Amniotic epithelial cell (primary cell): ENCODE measurements around the gene RGS18.
"Not testable (repeated sequence)": the region's sequence is repeated elsewhere in the genome, so short reads cannot be mapped to it uniquely, and the experiment has no call there.

Experiments used
- DNase-seq: peaks from one replicate; pipeline ENCODE4 v3.0.0-alpha.2; 2010; ENCODE audit warnings: low read depth

Gene RGS18, protein sequence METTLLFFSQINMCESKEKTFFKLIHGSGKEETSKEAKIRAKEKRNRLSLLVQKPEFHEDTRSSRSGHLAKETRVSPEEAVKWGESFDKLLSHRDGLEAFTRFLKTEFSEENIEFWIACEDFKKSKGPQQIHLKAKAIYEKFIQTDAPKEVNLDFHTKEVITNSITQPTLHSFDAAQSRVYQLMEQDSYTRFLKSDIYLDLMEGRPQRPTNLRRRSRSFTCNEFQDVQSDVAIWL

DNA sequence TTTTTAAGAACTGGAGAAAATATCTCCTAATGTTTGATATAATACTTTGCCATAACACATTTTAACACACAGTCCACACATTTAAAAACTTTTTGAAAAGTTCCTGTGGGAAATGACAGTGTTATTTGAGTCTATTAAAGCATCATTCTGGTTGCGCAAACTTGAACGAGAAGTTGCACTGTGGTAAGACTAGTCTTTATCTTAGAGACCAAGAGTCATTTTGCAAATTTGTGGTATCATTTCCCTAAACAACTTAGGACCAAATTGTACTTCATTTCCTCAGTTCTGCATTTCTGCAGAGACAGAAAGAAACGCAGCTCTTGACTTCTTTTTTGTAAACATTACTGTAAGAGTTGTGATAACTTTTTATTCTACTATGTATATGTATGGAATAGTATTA is at the start of gene RGS18:
Gene RGS18, plus strand, starts transcription at position 282 of the 400 bp plus-strand sequence. CDS start 176 bp downstream, outside the sequence.
- peak; percentile 79 for DNase-seq

DNA sequence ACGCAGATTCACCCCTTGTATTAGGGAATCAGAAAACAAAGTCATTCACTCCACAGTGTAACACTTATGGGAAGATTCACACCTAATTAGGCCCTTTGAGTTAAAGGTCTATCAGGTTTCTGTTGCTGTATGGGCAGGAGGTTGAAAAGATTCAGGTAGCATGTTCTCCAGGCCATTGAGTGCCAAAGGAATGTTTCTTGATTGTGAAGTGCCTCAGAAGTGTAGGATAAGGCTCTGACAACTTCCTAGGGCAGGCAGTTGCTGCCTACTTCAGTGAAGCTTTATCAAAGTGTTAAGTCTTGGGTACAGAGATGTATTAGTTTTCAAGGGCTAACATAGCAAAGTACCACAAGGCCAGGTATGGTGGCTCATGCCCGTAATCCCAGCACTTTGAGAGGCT is 48.7 kb upstream of the RGS18 start:
- DNase-seq = no peak

DNA sequence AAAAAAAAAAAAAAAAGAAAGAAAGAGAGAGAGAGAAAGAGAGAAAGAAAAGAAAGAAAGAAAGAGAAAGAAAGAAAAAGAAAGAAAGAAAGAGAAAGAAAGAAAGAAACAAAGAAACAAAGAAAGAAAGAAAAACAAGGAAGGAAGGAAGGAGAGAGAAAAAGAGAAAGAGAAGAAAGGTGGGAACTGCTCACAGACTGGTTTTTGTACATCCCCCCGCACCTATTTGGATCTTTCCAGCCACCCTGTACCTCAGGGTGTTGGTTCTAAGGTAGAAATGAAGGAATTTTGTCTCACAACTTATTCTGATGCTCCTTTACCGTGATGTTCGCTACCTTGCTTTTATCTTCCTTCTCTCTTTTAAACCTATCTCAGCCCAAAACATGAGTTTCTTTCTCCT is 43.3 kb upstream of the RGS18 start:
- no peak for DNase-seq

DNA sequence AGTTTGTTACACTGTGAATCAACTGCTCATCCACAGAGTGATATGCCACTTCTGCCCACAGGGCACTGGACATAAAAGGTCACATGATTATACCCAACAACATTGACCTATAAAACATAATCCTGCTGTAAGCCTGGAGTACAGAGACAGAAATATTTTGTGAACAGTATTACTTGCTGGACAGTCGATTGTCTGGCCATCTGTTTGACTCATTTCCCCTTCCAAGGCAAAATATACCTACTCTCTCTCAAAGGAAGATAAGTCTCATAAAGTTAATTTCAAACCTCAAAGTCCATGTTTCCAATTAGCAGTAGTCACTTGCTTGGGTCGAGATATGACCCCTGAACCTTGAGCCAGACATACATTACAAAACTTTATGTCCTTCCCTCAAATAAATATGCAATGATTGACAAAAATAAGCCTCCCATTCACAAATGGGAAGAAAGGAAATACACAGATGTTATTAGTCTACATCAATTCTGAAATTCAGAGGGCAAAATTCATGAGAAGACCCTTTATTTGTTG is 39.3 kb upstream of the RGS18 start:
- no peak for DNase-seq

DNA sequence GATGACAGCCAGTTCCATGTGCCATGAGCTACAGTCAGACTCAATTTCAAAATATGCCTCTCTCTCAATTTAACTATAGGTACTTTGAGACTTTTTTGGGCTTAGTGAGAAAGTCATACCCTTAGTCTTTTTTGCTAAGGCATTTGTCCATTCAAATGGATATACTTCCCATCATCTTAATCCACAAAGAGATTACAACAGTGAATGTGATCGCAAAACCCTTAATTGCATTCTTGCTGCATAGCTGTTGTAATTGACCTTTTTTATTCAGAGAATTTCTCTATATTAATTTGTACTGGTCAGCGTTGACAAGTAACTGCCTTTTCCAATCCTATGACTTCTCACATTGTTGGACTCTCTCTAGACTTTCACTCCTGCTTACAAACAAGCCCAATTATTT is 38.6 kb upstream of the RGS18 start:
- no peak for DNase-seq

DNA sequence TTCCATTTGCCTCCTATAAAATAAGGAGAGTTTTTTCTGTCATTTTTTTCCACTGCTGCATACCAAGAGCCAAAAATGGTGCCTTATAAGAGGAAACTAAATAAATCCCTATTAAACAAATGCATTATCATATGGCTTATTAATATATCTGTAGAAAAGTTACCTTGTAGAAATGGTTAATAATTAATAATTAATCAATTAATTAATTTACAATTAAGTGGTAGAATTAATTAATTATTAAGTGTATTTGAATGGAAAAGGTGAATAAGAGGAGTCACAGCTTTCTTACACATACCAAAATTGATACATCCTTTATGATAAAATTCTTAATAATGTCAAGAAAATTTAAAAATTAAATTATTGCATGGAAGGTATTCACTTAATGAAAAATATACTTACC is 35.6 kb upstream of the RGS18 start:
- DNase-seq = no peak

DNA sequence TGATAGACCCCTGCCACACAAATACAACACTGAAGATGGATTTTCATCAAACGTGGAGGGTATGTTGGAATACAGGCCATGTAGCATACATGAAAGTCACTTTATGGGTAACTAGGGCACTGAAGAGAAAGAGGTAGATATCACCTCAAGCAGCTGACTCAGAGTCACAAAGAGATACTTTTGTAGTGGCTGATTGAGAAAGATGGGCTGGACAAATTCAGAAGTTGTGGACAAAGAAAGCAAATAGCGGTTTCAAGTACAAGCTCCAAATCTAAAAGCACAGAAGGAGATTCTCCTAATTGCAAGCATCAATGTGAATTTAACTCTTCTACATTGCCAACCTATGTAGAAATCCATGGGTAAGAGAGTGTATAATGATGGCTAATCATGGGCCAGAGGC is 35.0 kb upstream of the RGS18 start:
- no peak for DNase-seq

DNA sequence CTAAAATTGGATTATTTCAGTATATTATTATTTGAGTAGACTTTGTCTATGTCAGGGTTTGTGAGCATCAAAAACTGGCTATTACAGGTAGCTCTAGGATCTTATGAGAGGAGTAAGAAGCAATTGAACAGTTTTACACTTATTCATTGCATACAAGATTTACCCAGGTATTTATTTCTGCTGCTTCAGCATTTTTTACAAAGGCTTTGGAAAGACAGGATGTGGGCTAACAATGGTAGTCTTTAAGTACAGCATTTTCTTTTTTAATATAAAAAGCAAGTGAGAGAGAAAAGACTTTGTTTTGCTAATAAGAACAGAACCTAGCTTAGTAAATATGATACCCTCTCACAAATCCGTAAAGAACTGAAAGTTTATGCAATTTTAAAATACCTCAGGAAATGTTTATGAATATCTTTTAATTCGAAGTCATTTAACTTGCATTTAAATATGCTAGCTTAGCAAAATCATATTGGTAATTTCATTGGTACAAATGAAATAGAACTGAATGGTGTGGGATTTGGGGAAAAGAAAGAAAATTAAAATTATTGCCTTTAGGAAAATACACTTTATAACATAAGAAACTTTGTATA is 32.1 kb upstream of the RGS18 start:
- no peak for DNase-seq

DNA sequence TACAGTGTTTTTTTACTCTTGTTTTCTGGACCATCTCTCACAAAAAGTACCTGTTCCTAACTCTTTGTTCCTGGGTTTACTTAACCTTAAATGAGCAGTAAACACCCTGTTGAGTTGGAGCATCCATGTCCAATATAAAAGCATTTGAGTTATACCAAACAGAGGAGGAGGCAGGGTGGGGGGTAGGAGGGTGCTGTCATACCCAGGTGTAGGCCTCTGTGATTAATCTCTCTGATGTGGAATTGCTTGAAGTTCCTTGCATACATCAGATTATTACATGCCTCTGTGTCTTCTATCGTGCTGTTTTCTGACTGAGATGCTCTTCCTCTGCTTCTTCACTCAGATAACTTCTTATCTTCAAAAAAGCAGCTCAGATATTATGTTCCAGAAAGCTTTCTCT is 28.1 kb upstream of the RGS18 start:
- no peak for DNase-seq

DNA sequence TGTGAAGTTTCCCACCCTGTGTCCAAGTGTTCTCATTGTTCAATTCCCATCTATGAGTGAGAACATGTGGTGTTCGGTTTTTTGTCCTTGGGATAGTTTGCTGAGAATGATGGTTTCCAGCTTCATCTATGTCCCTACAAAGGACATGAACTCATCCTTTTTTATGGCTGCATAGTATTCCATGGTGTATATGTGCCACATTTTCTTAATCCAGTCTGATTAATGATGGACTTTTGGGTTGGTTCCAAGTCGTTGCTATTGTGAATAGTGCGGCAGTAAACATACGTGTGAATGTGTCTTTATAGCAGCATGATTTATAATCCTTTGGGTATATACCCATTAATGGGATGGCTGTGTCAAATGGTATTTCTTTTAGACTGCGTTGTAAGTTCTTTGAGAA is 27.4 kb upstream of the RGS18 start:
- not testable (repeated sequence) for DNase-seq

DNA sequence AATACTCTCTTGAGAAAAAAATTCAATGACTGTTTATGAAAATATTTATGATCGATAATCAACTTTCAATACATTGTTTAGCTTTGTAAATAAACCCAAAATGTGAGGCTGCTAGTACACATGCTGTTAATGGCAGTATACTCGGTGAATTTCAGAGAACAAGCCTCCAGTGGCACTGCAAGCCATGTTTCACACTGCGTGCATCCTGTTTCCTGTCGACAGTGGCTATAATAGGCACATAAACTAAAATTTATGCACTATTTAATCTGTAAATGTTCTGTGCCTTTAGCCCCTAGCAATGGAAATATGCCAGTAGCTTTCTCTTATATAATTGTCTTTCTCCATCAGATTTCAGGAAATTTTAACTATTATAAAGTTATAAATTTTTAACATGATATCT is 26.3 kb upstream of the RGS18 start:
- no peak for DNase-seq

DNA sequence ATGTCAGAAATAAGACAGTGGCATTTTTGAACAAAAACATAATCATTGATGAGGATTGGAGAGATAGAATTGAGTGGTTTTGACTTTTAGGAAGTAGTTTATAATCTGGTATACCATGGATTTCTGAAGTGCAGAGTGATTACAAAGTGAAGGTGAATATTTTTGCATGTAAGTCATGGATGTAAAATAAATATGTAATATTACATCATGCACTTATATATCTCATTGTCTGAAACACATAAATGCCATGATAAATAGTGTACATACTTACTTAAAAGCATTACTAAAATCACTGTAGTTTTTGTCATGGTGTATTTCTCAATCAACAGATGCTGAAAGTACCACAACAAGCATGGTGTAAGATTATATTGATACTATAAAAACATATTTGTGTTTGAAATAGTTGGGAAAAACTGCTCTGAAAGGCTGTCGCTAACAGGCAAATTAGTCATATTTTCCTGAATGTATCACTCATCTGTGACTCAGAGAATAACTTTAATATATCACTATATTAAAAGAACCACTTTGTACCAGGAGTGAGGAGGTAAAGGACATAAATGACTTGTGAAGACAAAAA is 24.8 kb upstream of the RGS18 start:
- DNase-seq = peak; percentile 25

DNA sequence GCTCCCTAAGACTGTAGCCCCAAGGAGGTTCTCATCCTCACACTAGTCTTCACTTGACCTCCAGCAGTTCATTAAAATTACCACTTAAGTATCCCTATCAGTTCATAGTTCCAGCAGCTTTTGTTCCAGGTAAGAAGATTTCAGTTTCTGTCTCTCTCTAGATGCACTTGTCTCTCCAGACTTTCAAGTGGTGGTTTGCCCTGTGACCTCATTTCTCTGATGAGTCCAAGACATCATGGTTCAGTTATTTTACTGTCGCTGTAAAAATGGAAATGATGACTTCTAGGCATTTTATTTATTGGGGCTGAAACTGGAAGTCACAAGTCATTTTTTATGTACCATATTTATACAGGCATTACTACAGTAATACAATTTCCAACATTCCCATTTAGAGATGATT is 17.9 kb upstream of the RGS18 start:
- DNase-seq = no peak

DNA sequence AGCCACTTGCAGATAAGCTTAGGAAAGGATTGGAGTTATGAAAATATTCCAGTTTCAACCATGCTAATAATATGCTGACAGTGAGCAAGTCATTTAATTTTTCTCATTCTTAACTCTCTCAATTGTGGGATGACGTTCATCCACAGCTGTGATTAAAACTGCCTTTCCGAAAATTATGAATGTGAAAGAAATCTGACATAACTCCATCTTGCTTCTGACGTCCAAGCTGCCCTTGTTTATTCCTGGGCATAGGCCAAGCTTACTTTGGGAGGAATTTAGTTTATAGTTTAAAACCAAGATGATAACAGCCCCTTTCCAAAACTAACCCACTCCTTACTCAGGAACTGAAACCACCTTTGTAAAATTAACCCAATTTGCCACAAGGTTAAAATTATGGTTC is 11.0 kb upstream of the RGS18 start:
- no peak for DNase-seq

DNA sequence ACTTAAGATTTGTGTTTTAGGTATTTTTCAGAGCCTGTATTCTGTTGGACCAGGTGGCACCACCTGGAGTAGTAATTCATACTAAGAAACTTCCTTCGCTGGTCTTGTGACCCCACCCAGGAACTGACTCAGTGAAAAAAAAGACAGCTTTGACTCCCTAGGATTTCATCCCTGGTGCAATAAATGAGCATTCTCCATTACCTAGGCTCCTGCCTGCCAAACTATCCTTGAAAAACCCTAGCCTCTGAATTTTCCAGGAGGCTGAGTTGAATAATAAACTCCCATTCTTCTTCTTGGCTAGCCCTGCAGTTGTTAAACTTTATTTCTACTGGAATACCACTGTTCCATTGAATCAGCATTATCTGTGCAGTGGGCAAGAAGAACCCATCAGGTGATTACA is 10.6 kb upstream of the RGS18 start:
- no peak for DNase-seq

DNA sequence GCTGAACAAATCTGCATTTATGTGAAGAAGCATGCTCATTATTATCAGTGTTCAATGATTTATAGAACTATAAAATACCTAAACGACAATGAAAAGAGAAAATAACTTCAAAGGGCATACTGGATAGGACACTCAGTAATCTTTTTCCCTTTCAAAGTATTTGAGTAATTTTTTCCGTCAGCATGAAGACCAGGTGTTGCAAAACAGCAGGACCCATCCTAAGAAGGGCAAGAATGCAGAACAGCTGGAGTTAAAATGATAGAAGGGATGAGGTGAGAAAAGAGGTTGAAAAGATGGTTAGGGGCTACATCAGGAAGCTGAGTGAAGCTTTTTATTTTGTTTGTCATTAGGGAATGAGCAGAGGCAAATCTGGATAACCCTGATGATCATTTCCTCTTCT is 7.1 kb upstream of the RGS18 start:
- no peak for DNase-seq

DNA sequence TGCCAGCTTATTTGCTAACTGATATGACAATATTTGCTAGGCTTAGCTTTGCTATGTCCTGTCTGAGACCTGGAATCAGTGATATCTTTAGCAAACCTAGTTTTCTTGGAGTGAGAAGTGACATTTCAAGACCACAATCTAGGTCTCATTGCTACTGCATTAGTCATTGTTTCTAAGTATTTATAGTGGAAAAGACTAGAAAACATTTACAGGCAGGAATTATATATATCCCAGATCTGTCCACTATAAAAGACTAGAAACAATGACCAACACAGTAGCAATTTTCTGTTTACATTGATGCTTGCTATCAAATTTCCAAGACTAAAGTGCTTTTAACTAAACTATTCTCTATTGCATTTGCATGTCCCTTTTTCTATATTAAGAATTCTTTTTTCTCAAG is 5.0 kb upstream of the RGS18 start:
- peak; percentile 50 for DNase-seq

DNA sequence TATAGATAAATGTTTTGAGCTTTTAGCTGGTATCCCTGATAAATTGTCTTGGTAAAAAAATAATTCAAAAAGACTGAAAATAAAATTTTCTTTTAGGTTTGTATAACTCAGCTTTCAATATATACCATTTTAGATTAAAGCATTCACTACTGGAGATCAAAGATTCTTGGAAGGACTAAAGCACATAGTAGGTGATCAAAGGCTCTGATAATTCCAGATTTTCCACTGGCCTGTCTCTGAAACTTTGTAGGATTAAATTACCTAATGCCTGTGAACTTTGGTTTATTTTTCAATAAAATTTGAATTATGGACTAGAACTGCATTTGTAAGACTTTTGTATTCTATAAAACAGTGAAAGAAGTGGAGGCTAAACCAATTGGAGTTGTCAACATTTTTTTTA is 1.2 kb upstream of the RGS18 start:
- DNase-seq = no peak

DNA sequence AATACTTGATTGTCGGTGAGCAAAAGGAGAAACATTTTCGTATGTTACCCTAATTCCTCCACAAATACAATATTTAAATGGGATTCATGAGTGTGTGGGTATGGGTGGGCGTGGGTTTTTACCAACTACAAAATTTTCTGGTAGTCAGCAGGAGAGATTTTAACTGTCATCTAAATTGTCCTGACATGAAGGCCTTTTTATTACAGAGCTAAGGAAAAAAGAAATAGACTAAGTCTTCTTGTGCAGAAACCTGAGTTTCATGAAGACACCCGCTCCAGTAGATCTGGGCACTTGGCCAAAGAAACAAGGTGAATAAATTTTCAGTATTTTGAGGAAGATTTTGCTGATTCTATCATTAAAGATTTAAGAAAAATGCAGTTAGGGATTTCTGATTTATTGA is 752 bp downstream of the RGS18 start:
- no peak for DNase-seq

DNA sequence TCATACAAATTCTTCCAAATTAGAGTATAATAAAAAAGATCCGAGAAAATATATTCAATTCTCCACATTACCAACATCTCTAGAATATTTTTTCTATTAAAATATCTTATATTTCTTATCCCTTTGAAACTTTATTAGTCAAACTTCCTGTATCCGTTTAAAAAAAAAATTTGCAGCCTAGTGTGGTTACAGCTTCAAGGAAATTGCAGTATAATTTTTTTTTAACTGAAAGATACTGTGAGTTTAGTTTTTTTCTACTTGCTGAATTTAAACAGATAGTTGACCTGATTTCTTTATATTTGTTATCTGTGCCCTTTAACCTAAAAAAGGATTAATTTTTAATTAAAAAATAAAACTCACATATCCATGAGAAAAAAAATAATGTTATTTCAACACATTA is 1.5 kb downstream of the RGS18 start:
- no peak for DNase-seq

DNA sequence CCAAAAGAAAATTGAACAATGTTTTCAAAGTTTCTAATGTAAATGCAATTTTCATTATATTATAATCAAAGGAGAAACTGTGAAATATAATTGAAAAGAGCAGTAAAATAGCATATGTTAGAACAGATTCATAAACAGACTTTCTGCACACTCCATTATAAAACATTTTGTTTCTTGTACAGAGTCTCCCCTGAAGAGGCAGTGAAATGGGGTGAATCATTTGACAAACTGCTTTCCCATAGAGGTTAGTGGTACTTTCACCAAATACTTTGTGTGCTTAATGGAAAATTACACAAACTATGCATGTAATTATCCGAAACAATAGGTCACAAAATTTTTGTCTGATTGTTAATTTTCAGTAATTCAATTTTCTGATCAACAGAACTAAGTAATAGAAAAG is 1.9 kb downstream of the RGS18 start:
- DNase-seq = peak; percentile 47

DNA sequence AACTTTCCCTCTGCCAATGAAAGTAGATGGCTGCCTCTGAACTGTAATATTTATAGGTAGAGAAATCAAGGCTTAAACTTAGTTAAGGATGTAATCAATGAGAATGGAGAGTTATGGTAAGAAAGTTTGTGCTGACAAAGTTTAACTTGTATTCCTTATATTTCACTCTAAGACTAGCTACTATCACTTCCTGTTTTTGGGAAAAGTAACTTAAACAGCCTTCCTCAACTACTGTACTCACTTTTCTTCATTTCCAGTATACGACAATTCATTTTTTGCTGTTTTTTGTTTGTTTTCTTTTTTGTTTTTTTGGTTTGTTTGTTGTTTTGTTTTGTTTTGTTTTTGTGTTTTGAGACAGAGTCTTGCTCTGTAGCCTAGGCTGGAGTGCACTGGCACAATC is 3.7 kb downstream of the RGS18 start:
- no peak for DNase-seq

DNA sequence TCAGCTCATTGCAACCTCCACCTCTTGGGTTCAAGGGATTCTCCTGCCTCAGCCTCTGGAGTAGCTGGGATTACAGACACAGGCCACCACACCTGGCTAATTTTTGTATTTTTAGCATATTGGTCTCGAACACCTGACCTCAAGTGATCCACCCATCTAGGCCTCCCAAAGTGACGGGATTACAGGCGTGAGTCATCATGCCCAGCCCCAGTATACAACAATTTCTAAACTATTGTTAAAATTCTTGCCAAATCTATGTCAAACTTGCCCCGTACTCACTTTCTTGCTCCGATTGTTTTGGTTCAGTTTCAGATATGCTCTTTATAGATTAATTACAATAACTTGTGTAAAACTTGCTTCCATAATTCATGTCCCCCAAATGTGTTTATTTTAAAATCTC is 4.1 kb downstream of the RGS18 start:
- DNase-seq = no peak

DNA sequence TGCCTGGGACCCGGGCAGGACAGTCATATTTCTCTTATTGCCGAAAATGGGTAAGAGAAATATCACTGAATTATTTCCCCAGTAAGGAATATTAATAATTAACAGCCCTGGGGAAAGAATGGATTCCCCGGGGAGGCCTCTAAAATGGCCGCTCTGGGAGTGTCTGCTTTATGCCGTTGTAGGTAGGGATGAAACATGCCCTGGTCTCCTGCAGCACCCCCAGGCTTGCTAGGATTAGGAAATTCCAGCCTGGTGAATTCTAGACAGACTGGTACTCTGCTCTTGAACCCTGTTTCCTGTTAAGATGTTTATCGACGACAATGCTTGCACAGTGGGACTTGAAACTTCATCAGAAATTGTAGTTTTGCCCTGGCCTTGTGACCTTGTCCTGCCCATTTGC is 6.7 kb downstream of the RGS18 start:
- DNase-seq = not testable (repeated sequence)
